CD4-positive, alpha-beta T cell treated with Interleukin-10 for 1 hour (primary cell): ENCODE results near the gene ALK.

Experiments used
- DNase-seq: peaks from one replicate; pipeline ENCODE4 v3.0.0-alpha.2; 2020

Gene ALK

GRCh38 chr2:29213888-29214291 lies 707.5 kb downstream of the ALK start:
- no peak for DNase-seq

- DNase-seq = no peak
Measured at GRCh38 chr2:29212009-29212408, 709.4 kb downstream of the ALK start.

- no peak for DNase-seq
Measured at GRCh38 chr2:29209551-29209950, 711.8 kb downstream of the ALK start.

- DNase-seq = no peak
Measured at GRCh38 chr2:29207352-29208148, 713.8 kb downstream of the ALK start.

- DNase-seq = no peak
Measured at GRCh38 chr2:29206941-29207340, 714.4 kb downstream of the ALK start.

- no peak for DNase-seq
Measured at GRCh38 chr2:29202819-29203495, 718.4 kb downstream of the ALK start.

GRCh38 chr2:29201979-29202378 lies 719.4 kb downstream of the ALK start:
- DNase-seq = no peak

- peak; percentile 77 for DNase-seq
Measured at GRCh38 chr2:29196792-29197788, 724.3 kb downstream of the ALK start.

- no peak for DNase-seq
Measured at GRCh38 chr2:29195796-29196195, 725.6 kb downstream of the ALK start.

GRCh38 chr2:29193681-29194080 lies 727.7 kb downstream of the ALK start:
- no peak for DNase-seq

GRCh38 chr2:29193111-29193510 lies 728.3 kb downstream of the ALK start:
- no peak for DNase-seq

- no peak for DNase-seq
Measured at GRCh38 chr2:29192526-29192925, 728.9 kb downstream of the ALK start.

- no peak for DNase-seq
Measured at GRCh38 chr2:29191817-29192216, 729.6 kb downstream of the ALK start.

GRCh38 chr2:29189052-29189451 lies 732.3 kb downstream of the ALK start:
- no peak for DNase-seq

GRCh38 chr2:29187926-29188325 lies 733.5 kb downstream of the ALK start:
- DNase-seq = no peak

GRCh38 chr2:29186817-29187216 lies 734.6 kb downstream of the ALK start:
- no peak for DNase-seq

- no peak for DNase-seq
Measured at GRCh38 chr2:29184531-29184930, 736.9 kb downstream of the ALK start.

- DNase-seq = no peak
Measured at GRCh38 chr2:29182920-29183319, 738.5 kb downstream of the ALK start.

- no peak for DNase-seq
Measured at GRCh38 chr2:29182334-29182733, 739.1 kb downstream of the ALK start.

- DNase-seq = no peak
Measured at GRCh38 chr2:29175338-29175737, 746.0 kb downstream of the ALK start.

- DNase-seq = no peak
Measured at GRCh38 chr2:29174937-29175336, 746.4 kb downstream of the ALK start.

- DNase-seq = no peak
Measured at GRCh38 chr2:29166242-29167039, 754.9 kb downstream of the ALK start.
